GM12878 (cell line): ENCODE data around the gene TARDBP. TPM values are rescaled to one million over a fixed set of nuclear protein-coding genes. Genes with fewer than 3 reads are reported as not detected.

Experiments used
- ATF7 ChIP-seq: fragments of 450-650 bp; IDR thresholded peaks from 2 replicates; pipeline ENCODE4 v1.6.1; 2016; ENCODE audit warnings: low read depth, mild to moderate bottlenecking
- BMI1 ChIP-seq: fragments of 450-650 bp; IDR thresholded peaks from 2 replicates; pipeline ENCODE4 v1.6.1; 2016; ENCODE audit warnings: mild to moderate bottlenecking, moderate library complexity, borderline replicate concordance
- CBFB ChIP-seq: IDR thresholded peaks from 2 replicates; pipeline ENCODE4 v1.6.1; 2016; ENCODE audit warnings: antibody characterized with exemption, low read depth
- CBX5 ChIP-seq: sonication (generic); IDR thresholded peaks from 2 replicates; pipeline ENCODE4 v1.6.1; 2016; ENCODE audit warnings: low read depth, moderate library complexity, mild to moderate bottlenecking, inconsistent platforms
- CEBPB ChIP-seq, 2 experiments: fragments of 150-350 bp in 1 of 2; IDR thresholded peaks; 2 replicates each; pipeline ENCODE4 v1.6.1; 2012 to 2014; ENCODE audit warnings: low read depth in 2 of 2, low read length in 2 of 2, borderline replicate concordance in 1 of 2, inconsistent platforms in 1 of 2
- DPF2 ChIP-seq: fragments of 450-650 bp; IDR thresholded peaks from 2 replicates; pipeline ENCODE4 v1.6.1; 2017; ENCODE audit warnings: mild to moderate bottlenecking
- EP300 ChIP-seq, 2 experiments: fragments of 150-350 bp in 1 of 2; IDR thresholded peaks; 2 replicates each; pipeline ENCODE4 v1.6.1; 2011 to 2012; ENCODE audit warnings: low read depth in 2 of 2, low read length in 2 of 2, borderline replicate concordance in 1 of 2, improper control_type of control experiment in 1 of 2, inconsistent platforms in 1 of 2; ENCODE audit not compliant: control insufficient read depth in 1 of 2
- FOS ChIP-seq: IDR thresholded peaks from 3 replicates; pipeline ENCODE4 v1.6.1; 2011; ENCODE audit warnings: borderline replicate concordance; ENCODE audit not compliant: insufficient read length; ENCODE audit errors: extremely low read depth
- FOXK2 ChIP-seq: fragments of 450-650 bp; IDR thresholded peaks from 2 replicates; pipeline ENCODE4 v1.6.1; 2017; ENCODE audit warnings: mild to moderate bottlenecking, moderate library complexity
- HCFC1 ChIP-seq: fragments of 150-350 bp; IDR thresholded peaks from 2 replicates; pipeline ENCODE4 v1.6.1; 2014; ENCODE audit warnings: low read length
- IRF3 ChIP-seq: fragments of 450-650 bp; IDR thresholded peaks from 2 replicates; pipeline ENCODE4 v1.6.1; 2014; ENCODE audit warnings: mild to moderate bottlenecking
- KAT2A ChIP-seq: conservative IDR thresholded peaks from 2 replicates; pipeline ENCODE4 v1.6.1; 2011; ENCODE audit warnings: low read depth, low read length; ENCODE audit not compliant: control insufficient read depth
- LARP7 ChIP-seq: fragments of 450-650 bp; IDR thresholded peaks from 2 replicates; pipeline ENCODE4 v1.6.1; 2017; ENCODE audit warnings: mild to moderate bottlenecking
- MAX ChIP-seq: IDR thresholded peaks from 2 replicates; pipeline ENCODE4 v1.6.1; 2012; ENCODE audit warnings: low read depth, low read length, improper control_type of control experiment
- NRF1 ChIP-seq: conservative IDR thresholded peaks from 2 replicates; pipeline ENCODE4 v1.6.1; 2011; ENCODE audit warnings: mild to moderate bottlenecking, low read depth, low read length, improper control_type of control experiment
- RELA ChIP-seq: fragments of 450-650 bp; IDR thresholded peaks from 2 replicates; pipeline ENCODE4 v1.8.0; 2014; ENCODE audit warnings: borderline replicate concordance; ENCODE audit not compliant: partially characterized antibody
- SKIL ChIP-seq: fragments of 450-650 bp; IDR thresholded peaks from 2 replicates; pipeline ENCODE4 v1.6.1; 2017; ENCODE audit warnings: mild to moderate bottlenecking, low read depth, inconsistent platforms; ENCODE audit not compliant: poor library complexity, severe bottlenecking
- SMAD5 ChIP-seq: IDR thresholded peaks from 2 replicates; pipeline ENCODE4 v1.6.1; 2016; ENCODE audit warnings: antibody characterized with exemption, low read depth
- SMARCA5 ChIP-seq: fragments of 450-650 bp; IDR thresholded peaks from 2 replicates; pipeline ENCODE4 v1.6.1; 2017; ENCODE audit warnings: mild to moderate bottlenecking
- STAT3 ChIP-seq: IDR thresholded peaks from 2 replicates; pipeline ENCODE4 v1.6.1; 2011; ENCODE audit warnings: low read depth, low read length, improper control_type of control experiment
- SUZ12 ChIP-seq: fragments of 200-600 bp; sonication (generic); IDR thresholded peaks from one replicate; pipeline ENCODE4 v1.6.1; 2018; ENCODE audit warnings: antibody characterized with exemption, mild to moderate bottlenecking; ENCODE audit not compliant: unreplicated experiment
- TAF1 ChIP-seq: IDR thresholded peaks from 2 replicates; pipeline ENCODE4 v1.6.1; 2011; ENCODE audit warnings: mild to moderate bottlenecking, low read depth, low read length, borderline replicate concordance
- TCF12 ChIP-seq: IDR thresholded peaks from 2 replicates; pipeline ENCODE4 v1.6.1; 2011; ENCODE audit warnings: low read depth, mild to moderate bottlenecking, low read length
- YBX1 ChIP-seq: fragments of 450-650 bp; IDR thresholded peaks from 2 replicates; pipeline ENCODE4 v1.6.1; 2016; ENCODE audit warnings: antibody characterized with exemption
- YY1 ChIP-seq: IDR thresholded peaks from 2 replicates; pipeline ENCODE4 v1.6.1; 2011; ENCODE audit warnings: low read depth, mild to moderate bottlenecking, low read length
- ZBTB33 ChIP-seq: fragments of 450-650 bp; IDR thresholded peaks from 2 replicates; pipeline ENCODE4 v1.6.1; 2017; ENCODE audit warnings: mild to moderate bottlenecking
- ZNF24 ChIP-seq: fragments of 450-650 bp; IDR thresholded peaks from 2 replicates; pipeline ENCODE4 v1.6.1; 2017; ENCODE audit warnings: antibody characterized with exemption, mild to moderate bottlenecking
- ZNF384 ChIP-seq: IDR thresholded peaks from 2 replicates; pipeline ENCODE4 v1.6.1; 2012; ENCODE audit warnings: low read depth, mild to moderate bottlenecking, low read length, improper control_type of control experiment, borderline replicate concordance
- ZSCAN29 ChIP-seq: fragments of 450-650 bp; IDR thresholded peaks from 2 replicates; pipeline ENCODE4 v1.6.1; 2017; ENCODE audit warnings: mild to moderate bottlenecking, moderate library complexity
- polyA plus RNA-seq, 11 experiments: library from polyadenylated mRNA; depleted of rRNA in 4 of 11; unstranded in 6 of 11; stranded (reverse) in 5 of 11; fragments of >200 nt; fragmentation: Nextera tagmentation in 4 of 11; fragmentation: Illumina TruSeq in 1 of 11; extraction: Ambion mirVana in 4 of 11; extraction: Trizol in 1 of 11; gene quantifications; 1 replicate in 1 of 11; 2 replicates in 10 of 11; pipeline versions ENCODE4 v1.2.1 to v1.2.3, GENCODE V29; 2011 to 2016; ENCODE audit warnings: inconsistent platforms in 2 of 11, missing spikeins in 2 of 11, low read depth in 1 of 11
- total RNA-seq, 4 experiments: library from RNA; depleted of rRNA in 3 of 4; stranded (reverse); fragments of >200 nt in 3 of 4; fragmentation: Illumina TruSeq in 1 of 4; extraction: Trizol in 1 of 4; gene quantifications; 2 replicates each; pipeline versions ENCODE4 v1.2.1 to v1.2.3, GENCODE V29; 2013 to 2021

The TARDBP gene
- total and polyA plus RNA-seq, 10 of the 15 experiments (the other 5 are each of a cell fraction or from before 2014, with no cell fraction given), result 55.6 to 318 (median 192) TPM

- no peak for TF ChIP-seq ZBTB33
- TF ChIP-seq STAT3, result no peak
- peak; percentile 15; the same call in 1 of the 2 replicates for TF ChIP-seq ZNF384
- TF ChIP-seq CBX5, result no peak
- no peak for TF ChIP-seq TAF1
- TF ChIP-seq KAT2A, result no peak
- no peak for TF ChIP-seq YY1
- peak in 1 of 2 experiments; percentile 60; a peak in 1 of 4 replicates for TF ChIP-seq CEBPB (IDR thresholded peaks at IDR 0.05; ENCODE audit: borderline replicate concordance in 1 of 2, low read depth in 2 of 2, low read length in 2 of 2)
- no peak for TF ChIP-seq TCF12
- TF ChIP-seq LARP7, result no peak
- no peak for TF ChIP-seq SKIL
- TF ChIP-seq FOS, result no peak
- no peak for TF ChIP-seq BMI1
- no peak for TF ChIP-seq FOXK2
- TF ChIP-seq SUZ12, result no peak
- TF ChIP-seq CBFB, result no peak
- TF ChIP-seq ZNF24, result peak; percentile 56; the same call in 1 of the 2 replicates
- TF ChIP-seq YBX1, result no peak
- peak; percentile 78 for TF ChIP-seq DPF2
- no peak for TF ChIP-seq ZSCAN29
- peak; percentile 91 for TF ChIP-seq ATF7
- TF ChIP-seq NRF1, result no peak
- TF ChIP-seq HCFC1, result no peak
- no peak for TF ChIP-seq IRF3
- no peak for TF ChIP-seq SMAD5
- no peak for TF ChIP-seq RELA
- TF ChIP-seq EP300 (IDR thresholded peaks at IDR 0.05; ENCODE audit: borderline replicate concordance in 1 of 2, control insufficient read depth in 1 of 2, low read depth in 2 of 2, low read length in 2 of 2), result no peak; a peak in 1 of 4 replicates
- TF ChIP-seq SMARCA5, result peak; percentile 96
- TF ChIP-seq MAX, result no peak
Measured at GRCh38 chr1:10965546-10966226, 46.8 kb upstream of the TARDBP start (continued).
